HepG2 (cell line): Measurements from ENCODE around the gene TSPAN17. TPM values are rescaled to one million over a fixed set of nuclear protein-coding genes. Genes with fewer than 3 reads are reported as not detected.

Experiments
- CERS6 ChIP-seq: sonication (generic); formaldehyde crosslinking; IDR thresholded peaks from 2 replicates; pipeline ENCODE4 v1.5.0; 2020; ENCODE audit warnings: missing genetic modification reagents
- CREBL2 ChIP-seq: sonication (generic); formaldehyde crosslinking; IDR thresholded peaks from 2 replicates; pipeline ENCODE4 v1.8.1; 2023; ENCODE audit warnings: missing genetic modification reagents, mild to moderate bottlenecking, borderline replicate concordance
- CTCF ChIP-seq: sonication (generic); formaldehyde crosslinking; IDR thresholded peaks from 2 replicates; pipeline ENCODE4 v1.5.0; 2020; ENCODE audit warnings: mild to moderate bottlenecking, missing genetic modification reagents, moderate library complexity
- GATAD1 ChIP-seq: IDR thresholded peaks from 2 replicates; pipeline ENCODE4 v1.6.1; 2016; ENCODE audit warnings: missing genetic modification reagents, missing compliant biosample characterization
- HBP1 ChIP-seq: IDR thresholded peaks from 2 replicates; pipeline ENCODE4 v1.6.1; 2016; ENCODE audit warnings: low read depth, control low read depth
- KDM2A ChIP-seq: sonication (generic); formaldehyde crosslinking; IDR thresholded peaks from 2 replicates; pipeline ENCODE4 v1.4.0; 2020; ENCODE audit warnings: low read depth, missing genetic modification reagents, borderline replicate concordance
- MXD3 ChIP-seq: IDR thresholded peaks from 2 replicates; pipeline ENCODE4 v1.6.1; 2016; ENCODE audit warnings: mild to moderate bottlenecking, missing biosample characterization, missing genetic modification reagents
- NONO ChIP-seq, 2 experiments: fragments of 450-650 bp in 1 of 2; sonication (generic) in 1 of 2; formaldehyde crosslinking in 1 of 2; IDR thresholded peaks in 1 of 2; conservative IDR thresholded peaks in 1 of 2; 2 replicates each; pipeline versions ENCODE4 v1.6.1 to v1.8.0; 2017 to 2022; ENCODE audit warnings: mild to moderate bottlenecking in 1 of 2, missing genetic modification reagents in 1 of 2, moderate library complexity in 1 of 2
- PLSCR1 ChIP-seq: sonication (generic); formaldehyde crosslinking; IDR thresholded peaks from 2 replicates; pipeline ENCODE4 v1.5.0; 2020; ENCODE audit warnings: missing genetic modification reagents, mild to moderate bottlenecking, borderline replicate concordance
- ZC3H13 ChIP-seq: sonication (generic); formaldehyde crosslinking; IDR thresholded peaks from 2 replicates; pipeline ENCODE4 v1.8.1; 2023; ENCODE audit warnings: mild to moderate bottlenecking, missing genetic modification reagents, moderate library complexity
- ZMAT3 ChIP-seq: sonication (generic); formaldehyde crosslinking; conservative IDR thresholded peaks from 2 replicates; pipeline ENCODE4 v1.7.0; 2021; ENCODE audit warnings: missing genetic modification reagents
- ZNF12 ChIP-seq: sonication (generic); formaldehyde crosslinking; IDR thresholded peaks from 2 replicates; pipeline ENCODE4 v1.5.0; 2020; ENCODE audit warnings: missing genetic modification reagents
- ZNF263 ChIP-seq: sonication (generic); formaldehyde crosslinking; IDR thresholded peaks from 2 replicates; pipeline ENCODE4 v1.4.0; 2020; ENCODE audit warnings: missing genetic modification reagents
- ZNF512 ChIP-seq: sonication (generic); formaldehyde crosslinking; IDR thresholded peaks from 2 replicates; pipeline ENCODE4 v1.4.0; 2020; ENCODE audit warnings: mild to moderate bottlenecking, missing genetic modification reagents
- ZNF546 ChIP-seq: sonication (generic); formaldehyde crosslinking; conservative IDR thresholded peaks from 2 replicates; pipeline ENCODE4 v1.8.1; 2023; ENCODE audit warnings: mild to moderate bottlenecking, missing genetic modification reagents
- ZNF549 ChIP-seq: sonication (generic); formaldehyde crosslinking; IDR thresholded peaks from 2 replicates; pipeline ENCODE4 v1.5.0; 2020; ENCODE audit warnings: missing genetic modification reagents
- ZNF577 ChIP-seq: sonication (generic); formaldehyde crosslinking; IDR thresholded peaks from 2 replicates; pipeline ENCODE4 v1.4.0; 2020; ENCODE audit warnings: mild to moderate bottlenecking, low read depth, missing genetic modification reagents, borderline replicate concordance
- ZNF644 ChIP-seq: IDR thresholded peaks from 2 replicates; pipeline ENCODE4 v1.6.1; 2016; ENCODE audit warnings: low read depth
- ZNF784 ChIP-seq: sonication (generic); formaldehyde crosslinking; IDR thresholded peaks from 2 replicates; pipeline ENCODE4 v1.5.1; 2020; ENCODE audit warnings: missing genetic modification reagents, mild to moderate bottlenecking, borderline replicate concordance
- ZSCAN30 ChIP-seq: sonication (generic); formaldehyde crosslinking; IDR thresholded peaks from 2 replicates; pipeline ENCODE4 v1.5.0; 2020; ENCODE audit warnings: mild to moderate bottlenecking, missing genetic modification reagents
- polyA plus RNA-seq, 8 experiments: library from polyadenylated mRNA; depleted of rRNA in 3 of 8; stranded (reverse) in 7 of 8; unstranded in 1 of 8; fragments of >200 nt; fragmentation: Illumina TruSeq in 4 of 8; extraction: Trizol in 4 of 8; gene quantifications; 2 replicates each; pipeline versions ENCODE4 v1.2.1 to v1.2.3, GENCODE V29; 2011 to 2016; ENCODE audit warnings: low read depth in 4 of 8, missing spikeins in 1 of 8, mixed read lengths in 1 of 8; ENCODE audit not compliant: insufficient read depth in 1 of 8
- total RNA-seq, 5 experiments: library from RNA; depleted of rRNA; stranded (reverse); fragments of >200 nt; fragmentation: Illumina TruSeq; extraction: Trizol; gene quantifications; 2 replicates each; pipeline ENCODE4 v1.2.3, GENCODE V29; 2016; ENCODE audit warnings: low read depth in 1 of 5

The TSPAN17 gene
- total and polyA plus RNA-seq, 2 of the 13 experiments (the other 11 are each of a cell fraction or from before 2014, with no cell fraction given) = 11.5 to 15.0 TPM

GRCh38 chr5:176647030-176647842 lies at the start of gene TSPAN17 (continued):
- TF ChIP-seq CREBL2 (CRISPR knock-in tag) (no peak; the same call in 1 of the 2 replicates), PLSCR1 (CRISPR knock-in tag) (no peak), NONO (IDR thresholded peaks at IDR 0.05) (no peak), NONO (CRISPR knock-in tag; conservative IDR thresholded peaks at IDR 0.05) (0 out of 2 replicates have a peak, but pooled peaks have one; percentile 33), ZNF12 (CRISPR knock-in tag) (no peak), ZNF549 (CRISPR knock-in tag) (no peak), MXD3 (peak; percentile 29; the same call in 1 of the 2 replicates), ZNF263 (CRISPR knock-in tag) (no peak), GATAD1 (CRISPR knock-in tag) (0 out of 2 replicates have a peak, but pooled peaks have one; percentile 42), CTCF (CRISPR knock-in tag) (peak; percentile 79), HBP1 (no peak), KDM2A (CRISPR knock-in tag) (no peak), ZNF577 (no peak), ZC3H13 (CRISPR knock-in tag) (no peak), ZMAT3 (CRISPR knock-in tag) (peak; percentile 48; the same call in 1 of the 2 replicates), ZNF644 (CRISPR knock-in tag) (no peak), CERS6 (CRISPR knock-in tag) (no peak), ZNF784 (CRISPR knock-in tag) (peak; percentile 80), ZSCAN30 (CRISPR knock-in tag) (no peak), ZNF546 (CRISPR knock-in tag) (no peak), ZNF512 (CRISPR knock-in tag) (no peak)
